ENCODE results near the gene SEC14L5.

DNA sequence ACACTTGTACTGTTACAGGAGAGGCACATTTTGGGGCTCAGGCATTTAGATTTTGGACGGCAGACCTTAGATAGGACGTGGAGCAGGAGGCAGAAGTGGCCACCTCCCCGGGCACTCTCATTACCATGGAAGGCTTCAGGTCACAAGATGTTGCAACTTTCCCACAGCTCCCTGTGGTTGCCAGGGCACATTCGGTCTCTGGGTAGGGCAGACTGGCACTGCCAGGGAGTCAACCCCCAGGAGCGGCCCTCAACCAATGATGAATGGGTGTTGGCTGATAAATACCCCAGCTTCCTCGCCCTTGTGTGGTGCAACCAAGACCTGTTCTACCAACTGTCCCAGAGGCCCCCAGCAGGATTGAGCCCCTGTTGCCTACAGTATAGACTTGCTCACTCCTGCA is 64.4 kb downstream of the SEC14L5 start:
- TF ChIP-seq, protein P1, sequence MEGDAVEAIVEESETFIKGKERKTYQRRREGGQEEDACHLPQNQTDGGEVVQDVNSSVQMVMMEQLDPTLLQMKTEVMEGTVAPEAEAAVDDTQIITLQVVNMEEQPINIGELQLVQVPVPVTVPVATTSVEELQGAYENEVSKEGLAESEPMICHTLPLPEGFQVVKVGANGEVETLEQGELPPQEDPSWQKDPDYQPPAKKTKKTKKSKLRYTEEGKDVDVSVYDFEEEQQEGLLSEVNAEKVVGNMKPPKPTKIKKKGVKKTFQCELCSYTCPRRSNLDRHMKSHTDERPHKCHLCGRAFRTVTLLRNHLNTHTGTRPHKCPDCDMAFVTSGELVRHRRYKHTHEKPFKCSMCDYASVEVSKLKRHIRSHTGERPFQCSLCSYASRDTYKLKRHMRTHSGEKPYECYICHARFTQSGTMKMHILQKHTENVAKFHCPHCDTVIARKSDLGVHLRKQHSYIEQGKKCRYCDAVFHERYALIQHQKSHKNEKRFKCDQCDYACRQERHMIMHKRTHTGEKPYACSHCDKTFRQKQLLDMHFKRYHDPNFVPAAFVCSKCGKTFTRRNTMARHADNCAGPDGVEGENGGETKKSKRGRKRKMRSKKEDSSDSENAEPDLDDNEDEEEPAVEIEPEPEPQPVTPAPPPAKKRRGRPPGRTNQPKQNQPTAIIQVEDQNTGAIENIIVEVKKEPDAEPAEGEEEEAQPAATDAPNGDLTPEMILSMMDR (IDR thresholded peaks at IDR 0.05): no peak
- TF ChIP-seq POLR2A (IDR thresholded peaks at IDR 0.05): no peak

Data from prostate gland (tissue), 2 donors.